Measurements from ENCODE around the gene AKAP8. TPM values are rescaled to one million over a fixed set of nuclear protein-coding genes. Genes with fewer than 3 reads are reported as not detected.

Gene AKAP8
- total and polyA plus RNA-seq, 9 of the 15 experiments (the other 6 are each of a cell fraction or from before 2014, with no cell fraction given) = 3.4 to 56.5 (median 15.0) TPM

- no peak for TF ChIP-seq SFPQ (IDR thresholded peaks at IDR 0.05; ENCODE audit: low read depth, low read length)
- no peak for TF ChIP-seq ZNF551 (CRISPR knock-in tag; IDR thresholded peaks at IDR 0.05)
- TF ChIP-seq MYC (IDR thresholded peaks at IDR 0.05; ENCODE audit: low read depth, low read length) = peak; percentile 80
- no peak for TF ChIP-seq MYC (CRISPR knock-in tag; IDR thresholded peaks at IDR 0.05; ENCODE audit: borderline replicate concordance, low read depth)
- no peak for TF ChIP-seq HLTF (IDR thresholded peaks at IDR 0.05)
- no peak for TF ChIP-seq MYNN (IDR thresholded peaks at IDR 0.05)
- TF ChIP-seq MYNN (CRISPR knock-in tag; IDR thresholded peaks at IDR 0.05) = no peak
- TF ChIP-seq NCOA6 (IDR thresholded peaks at IDR 0.05) = peak; percentile 87
- no peak for TF ChIP-seq HES1 (IDR thresholded peaks at IDR 0.05; ENCODE audit: low read depth)
- TF ChIP-seq TFAP4 (CRISPR knock-in tag; IDR thresholded peaks at IDR 0.05; ENCODE audit: borderline replicate concordance) = no peak
- TF ChIP-seq ZBTB7A (IDR thresholded peaks at IDR 0.05; ENCODE audit: borderline replicate concordance, control insufficient read depth, low read depth, low read length) = peak; percentile 56
- peak in 1 of 2 experiments; percentile 56; a peak in 1 of 4 replicates for TF ChIP-seq NONO (IDR thresholded peaks at IDR 0.05; ENCODE audit: low read depth in 2 of 2, low read length in 1 of 2)
- peak; percentile 51; the same call in 1 of the 2 replicates for TF ChIP-seq SIN3B (IDR thresholded peaks at IDR 0.05; ENCODE audit: low read depth)
- TF ChIP-seq FOXJ2 (tag; IDR thresholded peaks at IDR 0.05) = peak; percentile 50; the same call in 1 of the 2 replicates
- no peak for TF ChIP-seq PYGO2 (tag; IDR thresholded peaks at IDR 0.05)
- peak; percentile 65 for TF ChIP-seq CXXC5 (CRISPR knock-in tag; IDR thresholded peaks at IDR 0.05)
- TF ChIP-seq ATF6 (CRISPR knock-in tag; IDR thresholded peaks at IDR 0.05) = no peak
- TF ChIP-seq WHSC1 (IDR thresholded peaks at IDR 0.05; ENCODE audit: low read length) = no peak
- 0 out of 2 replicates have a peak, but pooled peaks have one; percentile 25 for TF ChIP-seq HDAC2 (IDR thresholded peaks at IDR 0.05)
- TF ChIP-seq MCM3 (IDR thresholded peaks at IDR 0.05) = no peak
- TF ChIP-seq ZBED1 (IDR thresholded peaks at IDR 0.05) = peak; percentile 2; the same call in 1 of the 2 replicates
- peak; percentile 26; the same call in 1 of the 2 replicates for TF ChIP-seq ESRRA (IDR thresholded peaks at IDR 0.05; ENCODE audit: borderline replicate concordance, low read depth)
- TF ChIP-seq TEAD1 (CRISPR knock-in tag; IDR thresholded peaks at IDR 0.05) = no peak
- no peak for TF ChIP-seq ZNF232 (CRISPR knock-in tag; IDR thresholded peaks at IDR 0.05)
- peak; percentile 50; the same call in 1 of the 2 replicates for TF ChIP-seq L3MBTL2 (IDR thresholded peaks at IDR 0.05)
Observed at GRCh38 chr19:15379999-15380647, 536 bp upstream of the AKAP8 start (continued).
